H9 (cell line): ENCODE data around the gene PLN. TPM values are rescaled to one million over a fixed set of nuclear protein-coding genes. Genes with fewer than 3 reads are reported as not detected.

Source experiments
- DNase-seq: peaks from one replicate; pipeline ENCODE4 v3.0.0-alpha.2; 2017
- H2AFZ ChIP-seq: one replicate; pipeline ENCODE4 v1.6.1; 2013; ENCODE audit warnings: mild to moderate bottlenecking, low read length, control low read depth, moderate library complexity
- H2AK5ac ChIP-seq: 2 replicates; pipeline ENCODE4 v1.6.1; 2013; ENCODE audit warnings: low read length, control low read depth, mixed read lengths; ENCODE audit not compliant: insufficient read length
- H2BK120ac ChIP-seq: one replicate; pipeline ENCODE4 v1.6.1; 2013; ENCODE audit warnings: low read depth, mild to moderate bottlenecking, low read length, control low read depth, inconsistent platforms; ENCODE audit not compliant: poor library complexity, severe bottlenecking
- H2BK12ac ChIP-seq: 2 replicates; pipeline ENCODE4 v1.6.1; 2013; ENCODE audit warnings: low read length, control low read depth, mixed read lengths, low read depth; ENCODE audit not compliant: insufficient read length
- H2BK15ac ChIP-seq: 2 replicates; pipeline ENCODE4 v1.6.1; 2013; ENCODE audit warnings: low read depth, low read length, control low read depth
- H2BK20ac ChIP-seq: one replicate; pipeline ENCODE4 v1.6.1; 2013; ENCODE audit warnings: low read depth, mild to moderate bottlenecking, low read length, control low read depth, inconsistent platforms; ENCODE audit not compliant: poor library complexity, severe bottlenecking
- H2BK5ac ChIP-seq: 2 replicates; pipeline ENCODE4 v1.6.1; 2013; ENCODE audit warnings: low read length, control low read depth, mixed read lengths; ENCODE audit not compliant: insufficient read length
- H3K14ac ChIP-seq: 2 replicates; pipeline ENCODE4 v1.6.1; 2013; ENCODE audit warnings: low read length, control low read depth; ENCODE audit not compliant: insufficient read depth
- H3K18ac ChIP-seq: 2 replicates; pipeline ENCODE4 v1.6.1; 2013; ENCODE audit warnings: low read depth, mild to moderate bottlenecking, mixed read lengths, low read length, control low read depth; ENCODE audit not compliant: insufficient read length
- H3K23ac ChIP-seq: 2 replicates; pipeline ENCODE4 v1.6.1; 2013; ENCODE audit warnings: low read length, control low read depth, mixed read lengths, low read depth; ENCODE audit not compliant: insufficient read length
- H3K23me2 ChIP-seq: 2 replicates; pipeline ENCODE4 v1.6.1; 2013; ENCODE audit warnings: low read depth, mild to moderate bottlenecking, mixed read lengths, low read length, control low read depth; ENCODE audit not compliant: insufficient read length, poor library complexity, severe bottlenecking
- H3K27ac ChIP-seq: 2 replicates; pipeline ENCODE4 v1.5.1; 2013; ENCODE audit warnings: low read length, control low read depth, mixed read lengths, low read depth; ENCODE audit not compliant: insufficient read length
- H3K27me3 ChIP-seq: 2 replicates; pipeline ENCODE4 v1.6.1; 2013; ENCODE audit warnings: low read length, control low read depth, inconsistent platforms; ENCODE audit not compliant: insufficient read depth
- H3K4ac ChIP-seq: 2 replicates; pipeline ENCODE4 v1.6.1; 2013; ENCODE audit warnings: low read depth, mild to moderate bottlenecking, control low read depth, inconsistent platforms, low read length, moderate library complexity
- H3K4me1 ChIP-seq: 2 replicates; pipeline ENCODE4 v1.6.1; 2013; ENCODE audit warnings: low read length, control low read depth, inconsistent platforms; ENCODE audit not compliant: insufficient read depth
- H3K4me2 ChIP-seq: 2 replicates; pipeline ENCODE4 v1.6.1; 2013; ENCODE audit warnings: low read length, control low read depth, mixed read lengths; ENCODE audit not compliant: insufficient read length, insufficient read depth
- H3K56ac ChIP-seq: 2 replicates; pipeline ENCODE4 v1.6.1; 2013; ENCODE audit warnings: low read depth, mild to moderate bottlenecking, mixed read lengths, low read length, control low read depth; ENCODE audit not compliant: insufficient read length
- H3K79me1 ChIP-seq: 2 replicates; pipeline ENCODE4 v1.6.1; 2013; ENCODE audit warnings: low read depth, mild to moderate bottlenecking, moderate library complexity, low read length, control low read depth, inconsistent platforms; ENCODE audit not compliant: insufficient read depth, poor library complexity, severe bottlenecking
- H3K79me2 ChIP-seq: 2 replicates; pipeline ENCODE4 v1.6.1; 2013; ENCODE audit warnings: low read length, control low read depth, inconsistent platforms; ENCODE audit not compliant: insufficient read depth
- H3K9ac ChIP-seq: 2 replicates; pipeline ENCODE4 v1.6.1; 2013; ENCODE audit warnings: low read length, control low read depth, mixed read lengths; ENCODE audit not compliant: insufficient read length; ENCODE audit errors: extremely low read depth
- H3K9me3 ChIP-seq: one replicate; pipeline ENCODE4 v1.6.1; 2013; ENCODE audit warnings: low read depth, low read length, inconsistent platforms; ENCODE audit not compliant: control insufficient read depth
- H3T11ph ChIP-seq: one replicate; pipeline ENCODE4 v1.6.1; 2013; ENCODE audit warnings: mild to moderate bottlenecking, low read length, control low read depth, inconsistent platforms
- H4K20me1 ChIP-seq: one replicate; pipeline ENCODE4 v1.6.1; 2013; ENCODE audit not compliant: control insufficient read depth, insufficient read length, insufficient read depth
- H4K5ac ChIP-seq: 2 replicates; pipeline ENCODE4 v1.6.1; 2013; ENCODE audit warnings: low read depth, mild to moderate bottlenecking, mixed read lengths, low read length, control low read depth; ENCODE audit not compliant: insufficient read length
- H4K8ac ChIP-seq: replicated peaks from 2 replicates; pipeline ENCODE4 v1.6.1; 2013; ENCODE audit warnings: low read length, control low read depth, mixed read lengths, low read depth; ENCODE audit not compliant: insufficient read length
- H4K91ac ChIP-seq: 2 replicates; pipeline ENCODE4 v1.6.1; 2013; ENCODE audit warnings: low read depth, mild to moderate bottlenecking, moderate library complexity, mixed read lengths, low read length, control low read depth; ENCODE audit not compliant: insufficient read length
- H3K27ac Mint-ChIP-seq, 3 experiments: 2 replicates in 2 of 3; 3 replicates in 1 of 3; pipeline ENCODE4 v1.8.0; 2020 to 2021; ENCODE audit warnings: mixed read lengths in 3 of 3, mild to moderate bottlenecking in 1 of 3, moderate library complexity in 1 of 3
- H3K27me3 Mint-ChIP-seq: 2 replicates; pipeline ENCODE4 v1.8.0; 2021; ENCODE audit warnings: low read depth, mild to moderate bottlenecking, moderate library complexity, mixed read lengths
- H3K36me3 Mint-ChIP-seq, 3 experiments: 2 replicates in 2 of 3; 3 replicates in 1 of 3; pipeline ENCODE4 v1.8.0; 2020 to 2021; ENCODE audit warnings: low read depth in 3 of 3, mixed read lengths in 3 of 3; ENCODE audit not compliant: insufficient read depth in 1 of 3
- H3K4me1 Mint-ChIP-seq, 2 experiments: 2 replicates each; pipeline ENCODE4 v1.8.0; 2020; ENCODE audit warnings: mixed read lengths in 2 of 2
- H3K4me3 Mint-ChIP-seq, 2 experiments: 2 replicates in 1 of 2; 3 replicates in 1 of 2; pipeline ENCODE4 v1.8.0; 2020 to 2021; ENCODE audit warnings: mild to moderate bottlenecking in 2 of 2, mixed read lengths in 2 of 2, moderate library complexity in 1 of 2
- H3K9me3 Mint-ChIP-seq, 2 experiments: 2 replicates in 1 of 2; 3 replicates in 1 of 2; pipeline ENCODE4 v1.8.0; 2020; ENCODE audit warnings: mild to moderate bottlenecking in 2 of 2, mixed read lengths in 2 of 2, moderate library complexity in 1 of 2
- total RNA-seq: library from RNA; stranded (reverse); gene quantifications from 2 replicates; pipeline ENCODE4 v1.2.1, GENCODE V29; 2021
- TF ChIP-seq, protein P1 (sequence below): fragments of 200-600 bp; sonication (generic); conservative IDR thresholded peaks from 3 replicates; pipeline ENCODE4 v1.8.0; 2021; ENCODE audit warnings: antibody characterized with exemption, mild to moderate bottlenecking

Gene PLN
- total RNA-seq, 1 experiment from 2014 or later, result not detected

DNA sequence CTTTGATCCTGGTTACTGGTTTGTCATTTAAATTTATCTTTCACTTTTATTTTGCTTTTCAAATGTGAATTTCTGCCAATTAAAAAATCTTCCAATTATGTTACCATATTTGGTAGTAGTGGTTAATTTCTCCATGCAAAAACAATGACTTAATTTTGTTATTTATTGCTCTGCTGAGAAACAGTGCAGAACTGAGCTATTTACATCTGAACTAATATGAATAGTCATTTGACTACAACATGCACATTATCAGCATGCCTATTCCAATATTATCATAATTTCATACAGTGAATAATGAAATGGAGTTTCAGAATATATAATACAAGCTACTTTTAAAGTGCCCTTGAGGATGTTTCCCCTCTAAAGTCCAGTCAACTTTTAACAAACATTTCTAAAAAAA lies 517 bp downstream of the PLN start:
- Histone ChIP-seq H4K20me1 (no peaks in the 10 kb centered on the region), H2AFZ (no peak overlapping the region), H2BK5ac (no peak overlapping the region), H3K79me1 (no peaks in the 10 kb centered on the region), H3K18ac (no peak overlapping the region), H3K27ac (no peak overlapping the region), H3K56ac (no peak overlapping the region), H2BK120ac (no peak overlapping the region), H3K14ac (no peak overlapping the region), H2BK15ac (no peak overlapping the region), H2AK5ac (no peak overlapping the region), H3K4ac (no peak overlapping the region), H3K4me1 (no peaks in the 10 kb centered on the region), H3K23me2 (no peaks in the 10 kb centered on the region), H3T11ph (no peak overlapping the region), H3K23ac (no peak overlapping the region), H4K91ac (no peak overlapping the region), H3K27me3 (no peaks in the 10 kb centered on the region), H4K8ac (no peak overlapping the region), H3K79me2 (no peaks in the 10 kb centered on the region), H4K5ac (no peak overlapping the region), H2BK12ac (no peak overlapping the region), H3K9me3 (no peaks in the 10 kb centered on the region), H3K4me2 (no peak overlapping the region), H3K9ac (no peak overlapping the region), H2BK20ac (no peak overlapping the region)
- Mint-ChIP-seq H3K4me3 (no peak overlapping the region), H3K27me3 (no peaks in the 10 kb centered on the region), H3K36me3 (no peaks in the 10 kb centered on the region), H3K27ac (no peak overlapping the region), H3K4me1 (peaks cover 2 to 7% of the 10 kb centered on the region in 2 experiments; a peak in 3 of 4 replicates), H3K9me3 (no peaks in the 10 kb centered on the region)
- no peak for DNase-seq
- TF ChIP-seq, protein P1, sequence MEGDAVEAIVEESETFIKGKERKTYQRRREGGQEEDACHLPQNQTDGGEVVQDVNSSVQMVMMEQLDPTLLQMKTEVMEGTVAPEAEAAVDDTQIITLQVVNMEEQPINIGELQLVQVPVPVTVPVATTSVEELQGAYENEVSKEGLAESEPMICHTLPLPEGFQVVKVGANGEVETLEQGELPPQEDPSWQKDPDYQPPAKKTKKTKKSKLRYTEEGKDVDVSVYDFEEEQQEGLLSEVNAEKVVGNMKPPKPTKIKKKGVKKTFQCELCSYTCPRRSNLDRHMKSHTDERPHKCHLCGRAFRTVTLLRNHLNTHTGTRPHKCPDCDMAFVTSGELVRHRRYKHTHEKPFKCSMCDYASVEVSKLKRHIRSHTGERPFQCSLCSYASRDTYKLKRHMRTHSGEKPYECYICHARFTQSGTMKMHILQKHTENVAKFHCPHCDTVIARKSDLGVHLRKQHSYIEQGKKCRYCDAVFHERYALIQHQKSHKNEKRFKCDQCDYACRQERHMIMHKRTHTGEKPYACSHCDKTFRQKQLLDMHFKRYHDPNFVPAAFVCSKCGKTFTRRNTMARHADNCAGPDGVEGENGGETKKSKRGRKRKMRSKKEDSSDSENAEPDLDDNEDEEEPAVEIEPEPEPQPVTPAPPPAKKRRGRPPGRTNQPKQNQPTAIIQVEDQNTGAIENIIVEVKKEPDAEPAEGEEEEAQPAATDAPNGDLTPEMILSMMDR, result no peak
